Breast epithelium (tissue), 3 donors: ENCODE data around the gene EGFLAM.

Experiments used
- POLR2A ChIP-seq: fragments of 450-650 bp; IDR thresholded peaks from one replicate; pipeline ENCODE4 v1.6.1; 2016; ENCODE audit warnings: antibody characterized with exemption, mild to moderate bottlenecking, moderate library complexity
- POLR2AphosphoS5 ChIP-seq, 3 donors: sonication (generic); formaldehyde crosslinking; IDR thresholded peaks; one replicate each; pipeline ENCODE4 v1.6.1; 2017; ENCODE audit warnings: antibody characterized with exemption in 3 of 3
- TF ChIP-seq, protein P1 (sequence below), 3 donors: fragments of 450-650 bp; IDR thresholded peaks; one replicate each; pipeline ENCODE4 v1.5.1; 2016 to 2017; ENCODE audit warnings: antibody characterized with exemption in 3 of 3, mild to moderate bottlenecking in 3 of 3, moderate library complexity in 3 of 3

DNA sequence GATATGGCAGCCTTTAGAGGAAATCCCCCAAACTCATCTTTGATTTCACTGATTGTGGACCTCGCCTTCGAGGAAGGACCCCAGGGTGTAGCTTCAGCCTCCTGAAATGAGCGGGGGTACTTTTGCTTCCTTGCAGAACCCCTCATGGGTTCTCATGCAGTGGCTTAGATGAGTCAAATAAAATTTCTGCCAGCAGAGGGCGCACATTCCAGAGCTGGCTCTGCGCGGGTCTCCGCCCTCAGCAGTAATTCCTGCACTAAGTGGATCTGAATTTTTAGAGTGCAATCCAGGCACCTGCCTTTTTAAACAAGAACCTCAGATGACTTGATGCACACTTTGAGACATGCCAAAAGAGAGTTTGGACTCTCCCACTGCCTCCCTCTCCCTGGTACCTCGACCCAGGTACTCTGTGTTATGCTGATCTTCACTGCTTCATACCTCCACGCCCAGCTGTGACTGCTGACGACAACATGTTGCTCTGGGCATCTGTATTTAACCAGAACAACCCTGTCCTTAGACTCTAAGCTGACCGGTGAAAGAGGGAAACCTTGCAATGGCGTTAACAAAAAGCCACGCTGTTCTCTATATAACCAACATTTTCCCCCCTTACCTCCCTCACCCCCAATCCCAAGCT lies 7.3 kb downstream of the EGFLAM start:
- TF ChIP-seq POLR2A (no peak), POLR2AphosphoS5 (IDR thresholded peaks at IDR 0.05) (no peak)
- TF ChIP-seq, protein P1, sequence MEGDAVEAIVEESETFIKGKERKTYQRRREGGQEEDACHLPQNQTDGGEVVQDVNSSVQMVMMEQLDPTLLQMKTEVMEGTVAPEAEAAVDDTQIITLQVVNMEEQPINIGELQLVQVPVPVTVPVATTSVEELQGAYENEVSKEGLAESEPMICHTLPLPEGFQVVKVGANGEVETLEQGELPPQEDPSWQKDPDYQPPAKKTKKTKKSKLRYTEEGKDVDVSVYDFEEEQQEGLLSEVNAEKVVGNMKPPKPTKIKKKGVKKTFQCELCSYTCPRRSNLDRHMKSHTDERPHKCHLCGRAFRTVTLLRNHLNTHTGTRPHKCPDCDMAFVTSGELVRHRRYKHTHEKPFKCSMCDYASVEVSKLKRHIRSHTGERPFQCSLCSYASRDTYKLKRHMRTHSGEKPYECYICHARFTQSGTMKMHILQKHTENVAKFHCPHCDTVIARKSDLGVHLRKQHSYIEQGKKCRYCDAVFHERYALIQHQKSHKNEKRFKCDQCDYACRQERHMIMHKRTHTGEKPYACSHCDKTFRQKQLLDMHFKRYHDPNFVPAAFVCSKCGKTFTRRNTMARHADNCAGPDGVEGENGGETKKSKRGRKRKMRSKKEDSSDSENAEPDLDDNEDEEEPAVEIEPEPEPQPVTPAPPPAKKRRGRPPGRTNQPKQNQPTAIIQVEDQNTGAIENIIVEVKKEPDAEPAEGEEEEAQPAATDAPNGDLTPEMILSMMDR (IDR thresholded peaks at IDR 0.05): peak; percentile 8 to 54 (median 31)
